GM12878 (cell line): ENCODE data around the gene FUT8. TPM values are rescaled to one million over a fixed set of nuclear protein-coding genes. Genes with fewer than 3 reads are reported as not detected.

Experiments used
- ATAC-seq: fragments of 200-7000 bp; cut with Tn5 transposase; 3 replicates; pipeline ENCODE4 v1.9.1; 2020; ENCODE audit warnings: mild to moderate bottlenecking, moderate library complexity
- BruUV-seq: library from RNA; stranded (reverse); fragments of 400-500 nt; replicated peaks from 2 replicates; lab custom pipeline; 2021; lab: Mats Ljungman, UMichigan
- CTCF ChIA-PET: fragments of 300-600 bp; sonication (Branson Sonifier 250); formaldehyde crosslinking; extraction: SDS; loops from one replicate; lab custom pipeline; 2021; ENCODE audit warnings: inconsistent platforms; lab: Yijun Ruan, JAX
- POLR2A ChIA-PET: fragments of 350-600 bp; formaldehyde crosslinking; extraction: SDS; loops from one replicate; lab custom pipeline; 2021; ENCODE audit warnings: inconsistent platforms; lab: Charles Lee
- RAD21 ChIA-PET: fragments of 300-600 bp; sonication (Branson Sonifier 250); formaldehyde crosslinking; loops from one replicate; lab custom pipeline; 2023; ENCODE audit warnings: antibody characterized with exemption; ENCODE audit not compliant: unreplicated experiment; lab: Charles Lee
- SMC1A ChIA-PET: fragments of 300-600 bp; sonication (Branson Sonifier 250); formaldehyde crosslinking; loops from one replicate; lab custom pipeline; 2023; ENCODE audit not compliant: unreplicated experiment, uncharacterized antibody; lab: Charles Lee
- DNase-seq: peaks from one replicate; pipeline ENCODE4 v3.0.0-alpha.2; 2011; ENCODE audit warnings: low read depth, low spot score
- FAIRE-seq: peaks from 3 replicates; lab custom pipeline; 2011; peaks lifted over from hg19 to GRCh38; lab: Jason Lieb, UNC
- H2AFZ ChIP-seq: 2 replicates; pipeline ENCODE4 v1.6.0; 2011; ENCODE audit warnings: low read depth, low read length, control low read depth; ENCODE audit not compliant: control insufficient read depth
- H3K27ac ChIP-seq: 2 replicates; pipeline ENCODE4 v1.5.1; 2011; ENCODE audit warnings: control low read depth; ENCODE audit not compliant: control insufficient read depth, insufficient read depth
- H3K27me3 ChIP-seq, 2 experiments: replicated peaks in 1 of 2; 2 replicates each; pipeline versions ENCODE4 v1.6.0 to v1.6.1; 2011; ENCODE audit warnings: low read length in 1 of 2; ENCODE audit not compliant: control insufficient read depth in 2 of 2, insufficient read depth in 2 of 2
- H3K36me3 ChIP-seq, 2 experiments: 2 replicates each; pipeline ENCODE4 v1.5.1; 2011; ENCODE audit warnings: low read length in 1 of 2; ENCODE audit not compliant: control insufficient read depth in 2 of 2, insufficient read depth in 2 of 2
- H3K4me1 ChIP-seq: 2 replicates; pipeline ENCODE4 v1.6.1; 2011; ENCODE audit warnings: mild to moderate bottlenecking, low read length, moderate library complexity, mixed read lengths; ENCODE audit not compliant: control insufficient read depth, insufficient read depth
- H3K4me2 ChIP-seq: 2 replicates; pipeline ENCODE4 v1.6.0; 2011; ENCODE audit warnings: control low read depth; ENCODE audit not compliant: control insufficient read depth, insufficient read depth
- H3K4me3 ChIP-seq: fragments of 200-600 bp; sonication (generic); 2 replicates; pipeline ENCODE4 v1.5.1; 2016
- H3K79me2 ChIP-seq: 2 replicates; pipeline ENCODE4 v1.6.0; 2011; ENCODE audit warnings: low read length; ENCODE audit not compliant: control insufficient read depth, insufficient read depth
- H3K9ac ChIP-seq: 2 replicates; pipeline ENCODE4 v1.8.0; 2011; ENCODE audit warnings: low read length, control low read depth, mixed read lengths; ENCODE audit not compliant: control insufficient read depth, insufficient read depth
- H3K9me3 ChIP-seq: replicated peaks from 3 replicates; pipeline ENCODE4 v1.5.1; 2011; ENCODE audit warnings: mild to moderate bottlenecking, low read length; ENCODE audit not compliant: control insufficient read depth, insufficient read depth
- H4K20me1 ChIP-seq: 2 replicates; pipeline ENCODE4 v1.6.0; 2011; ENCODE audit not compliant: control insufficient read depth, insufficient read depth
- HDAC6 ChIP-seq: fragments of 200-600 bp; sonication (generic); IDR thresholded peaks from one replicate; pipeline ENCODE4 v1.8.0; 2017; ENCODE audit warnings: antibody characterized with exemption; ENCODE audit not compliant: unreplicated experiment
- HDGF ChIP-seq: fragments of 450-650 bp; IDR thresholded peaks from 2 replicates; pipeline ENCODE4 v1.6.1; 2016; ENCODE audit warnings: antibody characterized with exemption
- MTA3 ChIP-seq: IDR thresholded peaks from 2 replicates; pipeline ENCODE4 v1.6.1; 2012; ENCODE audit warnings: low read length, inconsistent platforms, borderline replicate concordance
- SKIL ChIP-seq: fragments of 450-650 bp; IDR thresholded peaks from 2 replicates; pipeline ENCODE4 v1.6.1; 2017; ENCODE audit warnings: mild to moderate bottlenecking, low read depth, inconsistent platforms; ENCODE audit not compliant: poor library complexity, severe bottlenecking
- USF2 ChIP-seq: IDR thresholded peaks from 2 replicates; pipeline ENCODE4 v1.6.1; 2011; ENCODE audit warnings: low read depth, low read length, improper control_type of control experiment, borderline replicate concordance
- WGBS: methylation state at CpG from one replicate; pipeline ENCODE4 v1.1.6; 2016; ENCODE audit warnings: low lambda C conversion rate; ENCODE audit not compliant: insufficient replicate concordance, insufficient coverage; ENCODE audit errors: missing lambda C conversion rate; 5-methylcytosine and 5-hydroxymethylcytosine counted together
- in situ Hi-C: fragments of 300-500 bp; cut with MboI; formaldehyde crosslinking; loops from 9 replicates; pipeline ENCODE4 v1.14.3; 2018; ENCODE audit warnings: mixed read lengths
- intact Hi-C: fragments of 100-400 bp; cut with micrococcal nuclease; formaldehyde crosslinking; loops from one replicate; pipeline ENCODE4 v1.14.2; 2022; ENCODE audit not compliant: unreplicated experiment
- polyA plus RNA-seq, 11 experiments: library from polyadenylated mRNA; depleted of rRNA in 4 of 11; unstranded in 6 of 11; stranded (reverse) in 5 of 11; fragments of >200 nt; fragmentation: Nextera tagmentation in 4 of 11; fragmentation: Illumina TruSeq in 1 of 11; extraction: Ambion mirVana in 4 of 11; extraction: Trizol in 1 of 11; gene quantifications; 1 replicate in 1 of 11; 2 replicates in 10 of 11; pipeline versions ENCODE4 v1.2.1 to v1.2.3, GENCODE V29; 2011 to 2016; ENCODE audit warnings: inconsistent platforms in 2 of 11, missing spikeins in 2 of 11, low read depth in 1 of 11
- total RNA-seq, 4 experiments: library from RNA; depleted of rRNA in 3 of 4; stranded (reverse); fragments of >200 nt in 3 of 4; fragmentation: Illumina TruSeq in 1 of 4; extraction: Trizol in 1 of 4; gene quantifications; 2 replicates each; pipeline versions ENCODE4 v1.2.1 to v1.2.3, GENCODE V29; 2013 to 2021

The FUT8 gene
- total and polyA plus RNA-seq, 10 of the 15 experiments (the other 5 are each of a cell fraction or from before 2014, with no cell fraction given): 21.3 to 106 (median 66.3) TPM

GRCh38 chr14:65469903-65470302 is 57.4 kb downstream of the FUT8 start:
- no peak overlapping the region for H3K4me3 ChIP-seq
- H3K9ac ChIP-seq: no peak overlapping the region
- peak overlapping the region; percentile 73; the same call in 1 of the 2 replicates for H3K4me2 ChIP-seq
- POLR2A ChIA-PET: no interaction called here
- H3K27me3 ChIP-seq: no peaks in the 10 kb centered on the region
- 93% methylated on average over 11 of the region's 11 CpGs for WGBS
- no TSS peak for BruUV-seq
- peaks cover 5 to 6% of the 10 kb centered on the region in 2 experiments; a peak in 3 of 4 replicates for H3K36me3 ChIP-seq
- H3K79me2 ChIP-seq: peaks cover 71% of the 10 kb centered on the region
- peak overlapping the region; percentile 59; the same call in 1 of the 2 replicates for H3K27ac ChIP-seq
- intact Hi-C loops: loop anchor here (10.0 kb wide), 1 partner anchor 245 kb away; no protein-coding TSS in a partner anchor
- DNase-seq (no peak), ATAC-seq (no peak), FAIRE-seq (no peak)
- TF ChIP-seq SKIL (no peak), USF2 (no peak), HDGF (no peak), HDAC6 (no peak), MTA3 (no peak)
- RAD21 ChIA-PET: no interaction called here
- H4K20me1 ChIP-seq: no peaks in the 10 kb centered on the region
- H2AFZ ChIP-seq: no peak overlapping the region
- no peaks in the 10 kb centered on the region for H3K9me3 ChIP-seq
- in situ Hi-C loops: no loop called here
- SMC1A ChIA-PET: interaction anchor here (1.6 kb wide), 2 partner anchors 9 to 55 kb away, joined by 5 to 8 read pairs; no protein-coding TSS in a partner anchor
- peaks cover 17% of the 10 kb centered on the region for H3K4me1 ChIP-seq
- CTCF ChIA-PET: interaction anchor here (0.9 kb wide), 1 partner anchor 9 kb away, joined by 3 read pairs; no protein-coding TSS in a partner anchor
